Activated CD8-positive, alpha-beta memory T cell treated with anti-CD3 and anti-CD28 coated beads, Interleukin-2, amount 10 ng/mL, durations not matched to agents 7 days and 5 days (primary cell): ENCODE results near the gene STAT2. TPM values are rescaled to one million over a fixed set of nuclear protein-coding genes. Genes with fewer than 3 reads are reported as not detected.
"Not testable (repeated sequence)": the region's sequence is repeated elsewhere in the genome, so short reads cannot be mapped to it uniquely, and the experiment has no call there.

Experiments
- ATAC-seq: fragments of 150-1000 bp; cut with Tn5 transposase; one replicate; pipeline ENCODE4 v1.10.0; 2021; ENCODE audit warnings: moderate library complexity
- CTCF ChIA-PET: fragments of 350-600 bp; sonication (Branson Sonifier 250); formaldehyde crosslinking; loops from one replicate; lab custom pipeline; 2021; ENCODE audit warnings: antibody characterized with exemption; lab: Charles Lee
- DNase-seq: peaks from one replicate; pipeline ENCODE4 v3.0.0-alpha.2; 2020
- H3K27ac Mint-ChIP-seq: one replicate; pipeline ENCODE4 v1.8.0; 2021; ENCODE audit warnings: mild to moderate bottlenecking, mixed read lengths
- H3K27me3 Mint-ChIP-seq: one replicate; pipeline ENCODE4 v1.8.0; 2021; ENCODE audit warnings: mixed read lengths
- H3K36me3 Mint-ChIP-seq: one replicate; pipeline ENCODE4 v1.8.0; 2021; ENCODE audit warnings: mild to moderate bottlenecking, mixed read lengths
- H3K4me1 Mint-ChIP-seq: one replicate; pipeline ENCODE4 v1.8.0; 2021; ENCODE audit warnings: mixed read lengths
- H3K4me3 Mint-ChIP-seq: one replicate; pipeline ENCODE4 v1.8.0; 2021; ENCODE audit warnings: mild to moderate bottlenecking, moderate library complexity, mixed read lengths
- H3K9me3 Mint-ChIP-seq: one replicate; pipeline ENCODE4 v1.8.0; 2022; ENCODE audit warnings: low read depth, mixed read lengths
- total RNA-seq, 2 experiments: library from RNA; stranded (reverse); gene quantifications; one replicate each; pipeline ENCODE4 v1.2.3, GENCODE V29; 2021

STAT2 gene
- total RNA-seq, 2 experiments from 2014 or later, result 178 to 308 TPM

GRCh38 chr12:56333197-56333678 is 26.7 kb downstream of the STAT2 start:
- ATAC-seq, result no peak
- CTCF ChIA-PET, result interaction anchor here (0.6 to 2.8 kb wide), 10 partner anchors 11 to 303 kb away, joined by 3 to 9 read pairs (median 4); partner anchors contain the start of genes CNPY2, CS, RNF41 and RPL41
- no peaks in the 10 kb centered on the region for H3K36me3 Mint-ChIP-seq
- peak overlapping the region; percentile 89 for H3K4me3 Mint-ChIP-seq
- no peaks in the 10 kb centered on the region for H3K27me3 Mint-ChIP-seq
- DNase-seq, result no peak
- H3K9me3 Mint-ChIP-seq, result no peaks in the 10 kb centered on the region
- peak overlapping the region; percentile 96 for H3K27ac Mint-ChIP-seq
- peaks cover 36% of the 10 kb centered on the region for H3K4me1 Mint-ChIP-seq

GRCh38 chr12:56332512-56333196 is 27.3 kb downstream of the STAT2 start:
- Mint-ChIP-seq H3K9me3 (no peaks in the 10 kb centered on the region), H3K4me3 (peak overlapping the region; percentile 89), H3K27ac (peak overlapping the region; percentile 96), H3K27me3 (no peaks in the 10 kb centered on the region), H3K36me3 (no peaks in the 10 kb centered on the region), H3K4me1 (peaks cover 31% of the 10 kb centered on the region)
- CTCF ChIA-PET, result interaction anchor here (0.7 to 2.8 kb wide), 8 partner anchors 11 to 1447 kb away, joined by 3 to 9 read pairs (median 5); partner anchors contain the start of genes CNPY2, CS, RNF41 and STAT2
- DNase-seq (no peak), ATAC-seq (no peak)

DNA sequence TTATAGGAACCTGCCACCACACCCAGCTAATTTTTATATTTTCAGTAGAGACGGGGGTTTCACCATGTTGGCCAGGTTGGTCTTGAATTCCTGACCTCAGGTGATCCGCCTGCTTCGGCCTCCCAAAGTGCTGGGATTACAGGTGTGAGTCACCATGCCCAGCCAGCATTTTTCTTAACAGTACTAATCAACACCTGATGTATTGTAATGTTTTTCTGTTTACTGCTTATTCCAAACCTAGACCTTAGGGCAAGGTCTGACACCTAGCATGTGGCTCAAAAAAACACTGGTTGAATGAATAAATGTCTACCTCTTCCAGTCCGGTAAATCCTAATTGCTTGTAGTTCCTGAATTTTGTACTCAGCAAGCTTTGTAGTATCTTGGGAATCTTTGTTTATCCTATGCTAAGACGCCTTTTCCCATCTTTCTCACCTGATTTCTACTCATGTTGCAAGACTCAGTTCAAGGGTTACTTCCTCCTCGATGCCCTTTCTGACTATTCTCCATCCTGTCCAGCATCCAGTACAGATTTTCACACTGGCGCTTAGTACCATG is 28.9 kb downstream of the STAT2 start:
- H3K27ac Mint-ChIP-seq, result no peak overlapping the region
- H3K36me3 Mint-ChIP-seq, result peaks cover under 1% of the 10 kb centered on the region

DNA sequence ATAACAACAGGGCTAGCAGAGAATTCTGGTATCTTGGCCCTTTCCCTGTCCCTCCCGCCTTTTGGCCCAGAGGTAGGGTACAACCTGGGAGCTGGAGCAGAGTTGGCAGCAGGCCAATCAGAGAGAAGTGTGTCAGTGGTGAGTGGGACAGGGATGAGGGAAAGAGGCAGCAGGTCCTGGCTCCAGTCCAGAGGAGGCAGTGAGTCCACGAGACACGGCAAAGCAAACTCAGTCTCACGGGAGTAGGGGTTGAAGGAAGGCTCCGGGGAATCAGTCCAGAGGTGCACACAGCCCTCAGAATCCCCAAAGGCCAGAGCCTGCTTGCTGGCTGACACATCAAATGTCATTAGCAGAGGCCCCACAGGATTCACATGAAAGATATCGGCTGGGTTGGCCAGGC is 33.4 kb downstream of the STAT2 start:
- DNase-seq (no peak), ATAC-seq (no peak)
- peaks cover 12% of the 10 kb centered on the region for H3K4me1 Mint-ChIP-seq
- H3K4me3 Mint-ChIP-seq, result no peak overlapping the region
- no peak overlapping the region for H3K27ac Mint-ChIP-seq
- H3K36me3 Mint-ChIP-seq, result peaks cover 24% of the 10 kb centered on the region
- no peaks in the 10 kb centered on the region for H3K9me3 Mint-ChIP-seq
- CTCF ChIA-PET, result no interaction called here
- H3K27me3 Mint-ChIP-seq, result no peaks in the 10 kb centered on the region

More for the DNA sequence above, 28.9 kb downstream of the STAT2 start:
- H3K4me3 Mint-ChIP-seq, result no peak overlapping the region
- ATAC-seq (no peak), DNase-seq (no peak)
- no peaks in the 10 kb centered on the region for H3K27me3 Mint-ChIP-seq
- no peaks in the 10 kb centered on the region for H3K9me3 Mint-ChIP-seq
- CTCF ChIA-PET, result interaction anchor here (0.7 to 1.3 kb wide), 2 partner anchors 15 to 125 kb away, joined by 3 to 4 read pairs; partner anchors contain the start of gene CNPY2
- peaks cover 21% of the 10 kb centered on the region for H3K4me1 Mint-ChIP-seq

DNA sequence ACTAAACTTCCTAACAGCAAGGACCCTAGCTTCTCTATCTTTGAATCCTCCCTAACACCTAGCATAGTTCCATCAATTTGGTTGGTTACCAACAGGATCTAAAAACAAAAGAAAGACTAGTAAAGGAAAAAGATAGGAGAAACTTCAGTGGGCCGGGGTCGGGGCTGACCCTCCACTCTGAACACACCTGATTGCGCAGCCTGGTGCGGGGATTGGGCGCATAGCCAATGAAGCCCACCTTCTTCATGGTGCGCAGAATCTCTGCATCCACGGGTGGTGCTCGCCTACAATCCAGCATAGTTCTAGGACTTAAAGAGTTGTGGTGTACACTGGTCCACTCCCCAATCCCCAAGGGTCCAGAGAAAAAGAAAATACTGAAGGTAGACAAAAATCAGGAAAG is 33.8 kb downstream of the STAT2 start:
- Mint-ChIP-seq H3K27me3 (no peaks in the 10 kb centered on the region), H3K4me1 (peaks cover 9% of the 10 kb centered on the region), H3K9me3 (no peaks in the 10 kb centered on the region), H3K36me3 (peaks cover 24% of the 10 kb centered on the region), H3K27ac (no peak overlapping the region), H3K4me3 (no peak overlapping the region)
- DNase-seq, result no peak
- CTCF ChIA-PET, result interaction anchor here (1.3 kb wide), 1 partner anchor 10 kb away, joined by 3 read pairs; the partner anchor contains the start of gene CNPY2
- ATAC-seq, result no peak

GRCh38 chr12:56324206-56324605 is 35.7 kb downstream of the STAT2 start:
- H3K27ac Mint-ChIP-seq, result no peak overlapping the region
- CTCF ChIA-PET, result no interaction called here
- H3K4me3 Mint-ChIP-seq, result no peak overlapping the region
- H3K27me3 Mint-ChIP-seq, result no peaks in the 10 kb centered on the region
- no peaks in the 10 kb centered on the region for H3K9me3 Mint-ChIP-seq
- peaks cover 8% of the 10 kb centered on the region for H3K4me1 Mint-ChIP-seq
- H3K36me3 Mint-ChIP-seq, result peaks cover 28% of the 10 kb centered on the region
- ATAC-seq (no peak), DNase-seq (no peak)

DNA sequence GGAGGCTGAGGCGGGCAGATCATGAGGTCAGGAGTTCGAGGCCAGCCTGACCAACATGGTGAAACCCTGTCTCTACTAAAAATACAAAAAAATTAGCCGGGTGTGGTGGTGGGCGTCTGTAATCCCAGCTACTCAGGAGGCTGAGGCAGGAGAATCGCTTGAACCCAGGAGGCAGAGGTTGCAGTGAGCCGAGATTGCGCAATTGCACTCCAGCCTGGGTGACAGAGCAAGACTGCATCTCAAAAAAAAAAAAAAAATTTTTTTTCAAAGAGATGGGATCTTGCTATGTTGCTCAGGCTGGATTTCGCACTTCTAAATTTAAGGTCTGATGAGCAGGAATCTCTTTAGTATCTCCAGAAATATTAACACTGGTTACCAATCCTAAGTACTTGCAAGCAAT is 38.3 kb downstream of the STAT2 start:
- H3K4me3 Mint-ChIP-seq, H3K27me3 Mint-ChIP-seq, H3K27ac Mint-ChIP-seq, ATAC-seq, DNase-seq, H3K9me3 Mint-ChIP-seq: not testable (repeated sequence)
- H3K4me1 Mint-ChIP-seq, result peaks cover 15% of the 10 kb centered on the region
- CTCF ChIA-PET, result interaction anchor here (0.7 to 1.4 kb wide), 3 partner anchors 21 to 125 kb away, joined by 3 read pairs; no protein-coding TSS in a partner anchor
- peaks cover 33% of the 10 kb centered on the region for H3K36me3 Mint-ChIP-seq

- H3K27ac Mint-ChIP-seq, result no peak overlapping the region
- ATAC-seq (no peak), DNase-seq (no peak)
- peaks cover 33% of the 10 kb centered on the region for H3K36me3 Mint-ChIP-seq
- H3K27me3 Mint-ChIP-seq, result no peaks in the 10 kb centered on the region
- CTCF ChIA-PET, result interaction anchor here (0.7 to 1.4 kb wide), 3 partner anchors 21 to 124 kb away, joined by 3 read pairs; no protein-coding TSS in a partner anchor
- no peak overlapping the region for H3K4me3 Mint-ChIP-seq
- H3K9me3 Mint-ChIP-seq, result no peaks in the 10 kb centered on the region
- H3K4me1 Mint-ChIP-seq, result peaks cover 18% of the 10 kb centered on the region
Measured at GRCh38 chr12:56321027-56321426, 38.9 kb downstream of the STAT2 start.

GRCh38 chr12:56317675-56318074 is 42.2 kb downstream of the STAT2 start:
- ATAC-seq (no peak), DNase-seq (no peak)
- CTCF ChIA-PET, result interaction anchor here (0.6 to 3.2 kb wide), 2 partner anchors 31 to 146 kb away, joined by 3 to 17 read pairs; no protein-coding TSS in a partner anchor
- Mint-ChIP-seq H3K27me3 (no peaks in the 10 kb centered on the region), H3K4me3 (no peak overlapping the region), H3K9me3 (no peaks in the 10 kb centered on the region), H3K36me3 (peaks cover 20% of the 10 kb centered on the region), H3K4me1 (peaks cover 20% of the 10 kb centered on the region), H3K27ac (peak overlapping the region; percentile 26)

- H3K9me3 Mint-ChIP-seq, result no peaks in the 10 kb centered on the region
- H3K27me3 Mint-ChIP-seq, result no peaks in the 10 kb centered on the region
- peak; percentile 98 for DNase-seq
- peaks cover 19% of the 10 kb centered on the region for H3K36me3 Mint-ChIP-seq
- H3K4me3 Mint-ChIP-seq, result peak within 1 kb of the TSS; percentile 98
- CTCF ChIA-PET, result interaction anchor here (0.6 to 3.2 kb wide), 16 partner anchors 9 to 207 kb away, joined by 3 to 17 read pairs (median 4); partner anchors contain the start of genes IL23A, PAN2, RNF41 and SMARCC2
- H3K27ac Mint-ChIP-seq, result peak within 1 kb of the TSS; percentile 98
- peaks cover 20% of the 10 kb centered on the region for H3K4me1 Mint-ChIP-seq
- peak; percentile 93 for ATAC-seq
Measured at GRCh38 chr12:56315622-56316473, 44.1 kb downstream of the STAT2 start, which contains the start of gene CNPY2. Gene CNPY2, minus strand, starts transcription at chr12:56315988. Its CDS starts 771 bp downstream, at chr12:56315217.

- Mint-ChIP-seq H3K36me3 (peaks cover 24% of the 10 kb centered on the region), H3K9me3 (no peaks in the 10 kb centered on the region), H3K4me1 (peaks cover 20% of the 10 kb centered on the region), H3K27me3 (no peaks in the 10 kb centered on the region), H3K4me3 (peak overlapping the region; percentile 98), H3K27ac (peak overlapping the region; percentile 98)
- CTCF ChIA-PET, result interaction anchor here (1.2 to 3.2 kb wide), 7 partner anchors 8 to 149 kb away, joined by 3 to 17 read pairs (median 6); partner anchors contain the start of genes PAN2, RNF41 and SMARCC2
- ATAC-seq (no peak), DNase-seq (no peak)
Measured at GRCh38 chr12:56315249-56315621, 44.7 kb downstream of the STAT2 start.

GRCh38 chr12:56311003-56311402 is 48.9 kb downstream of the STAT2 start:
- ATAC-seq, result no peak
- peaks cover 23% of the 10 kb centered on the region for H3K36me3 Mint-ChIP-seq
- CTCF ChIA-PET, result interaction anchor here (0.7 to 1.6 kb wide), 4 partner anchors 19 to 191 kb away, joined by 3 to 4 read pairs (median 3); partner anchors contain the start of gene RNF41

More at GRCh38 chr12:56311003-56311402, 48.9 kb downstream of the STAT2 start:
- no peaks in the 10 kb centered on the region for H3K9me3 Mint-ChIP-seq
- DNase-seq, result no peak
- no peak overlapping the region for H3K4me3 Mint-ChIP-seq
- H3K4me1 Mint-ChIP-seq, result peaks cover 10% of the 10 kb centered on the region
- no peaks in the 10 kb centered on the region for H3K27me3 Mint-ChIP-seq
- H3K27ac Mint-ChIP-seq, result no peak overlapping the region
